ENCODE data around the gene AK1. TPM values are rescaled to one million over a fixed set of nuclear protein-coding genes. Genes with fewer than 3 reads are reported as not detected.

AK1 gene
- total RNA-seq, 2 experiments from 2014 or later = 19.5 to 21.6 TPM

DNA sequence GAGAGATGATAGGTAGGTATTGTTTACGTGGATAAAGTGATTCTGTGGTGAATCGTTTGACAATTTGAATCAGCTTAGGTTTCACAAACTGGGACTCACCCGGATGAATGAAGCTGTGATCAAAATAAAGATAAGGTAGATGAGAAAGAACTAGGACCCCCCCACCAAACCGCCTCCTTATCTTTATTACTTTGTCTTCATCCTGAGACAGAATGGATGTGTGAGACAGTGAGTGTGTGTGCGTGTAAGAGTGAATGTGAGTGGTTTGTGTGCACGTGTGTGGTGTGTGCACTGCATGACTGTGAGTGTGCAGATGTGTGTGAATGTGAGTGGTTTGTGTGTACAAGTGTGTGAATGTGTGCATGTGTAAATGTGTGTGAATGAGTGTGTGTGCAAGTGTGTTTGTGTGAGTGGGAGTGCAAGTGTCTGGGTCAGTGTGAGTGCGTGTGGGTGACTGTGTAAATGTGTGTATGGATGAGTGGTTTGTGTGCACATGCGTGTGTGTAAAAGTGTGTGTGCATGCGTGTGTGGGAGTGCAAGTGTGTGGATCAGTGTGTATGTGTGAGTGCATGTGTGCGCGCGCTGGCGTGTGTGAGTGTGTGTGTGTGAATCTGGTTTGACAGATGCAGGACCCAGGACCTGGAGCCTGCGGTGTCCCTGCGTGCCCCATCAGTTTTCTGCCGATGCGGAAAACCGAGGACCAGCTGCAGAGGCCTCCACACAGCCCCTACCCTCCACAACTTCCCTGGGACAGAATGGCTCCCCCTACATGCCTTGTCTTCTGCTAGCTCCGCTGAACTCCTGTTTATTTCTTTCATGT, 11.6 kb downstream of the AK1 start:
- peak overlapping the region; percentile 3 for H3K27ac ChIP-seq (ENCODE audit: low read depth, low read length, poor library complexity, severe bottlenecking)
- no peak overlapping the region for H2AFZ ChIP-seq (ENCODE audit: low read length)
- H3K9me3 ChIP-seq (ENCODE audit: low read length) = no peaks in the 10 kb centered on the region
- ChIA-PET POLR2A (interaction anchor here (0.7 kb wide), 1 partner anchor 90 kb away, joined by 3 read pairs; no protein-coding TSS in a partner anchor), CTCF (ENCODE audit: unreplicated experiment) (no interaction called here)
- no peaks in the 10 kb centered on the region for H3K79me2 ChIP-seq (ENCODE audit: insufficient read depth, low read depth, low read length)
- DNase-seq (ENCODE audit: low spot score) = no peak
- no TSS peak for BruUV-seq (replicated peaks)
- intact Hi-C loops (cut with micrococcal nuclease; ENCODE audit: unreplicated experiment) = no loop called here
- no peaks in the 10 kb centered on the region for H4K20me1 ChIP-seq (ENCODE audit: insufficient read depth, low read length)
- H3K4me2 ChIP-seq (ENCODE audit: low read length) = no peak overlapping the region
- no peaks in the 10 kb centered on the region for H3K9me2 ChIP-seq (ENCODE audit: insufficient read depth, low read length)
- no peak overlapping the region for H3K4me3 ChIP-seq (ENCODE audit: low read depth, low read length, poor library complexity, severe bottlenecking)
- TF ChIP-seq EZH2phosphoT487 (IDR thresholded peaks at IDR 0.05; ENCODE audit: borderline replicate concordance, low read depth, low read length) = no peak
- TF ChIP-seq, protein P1, sequence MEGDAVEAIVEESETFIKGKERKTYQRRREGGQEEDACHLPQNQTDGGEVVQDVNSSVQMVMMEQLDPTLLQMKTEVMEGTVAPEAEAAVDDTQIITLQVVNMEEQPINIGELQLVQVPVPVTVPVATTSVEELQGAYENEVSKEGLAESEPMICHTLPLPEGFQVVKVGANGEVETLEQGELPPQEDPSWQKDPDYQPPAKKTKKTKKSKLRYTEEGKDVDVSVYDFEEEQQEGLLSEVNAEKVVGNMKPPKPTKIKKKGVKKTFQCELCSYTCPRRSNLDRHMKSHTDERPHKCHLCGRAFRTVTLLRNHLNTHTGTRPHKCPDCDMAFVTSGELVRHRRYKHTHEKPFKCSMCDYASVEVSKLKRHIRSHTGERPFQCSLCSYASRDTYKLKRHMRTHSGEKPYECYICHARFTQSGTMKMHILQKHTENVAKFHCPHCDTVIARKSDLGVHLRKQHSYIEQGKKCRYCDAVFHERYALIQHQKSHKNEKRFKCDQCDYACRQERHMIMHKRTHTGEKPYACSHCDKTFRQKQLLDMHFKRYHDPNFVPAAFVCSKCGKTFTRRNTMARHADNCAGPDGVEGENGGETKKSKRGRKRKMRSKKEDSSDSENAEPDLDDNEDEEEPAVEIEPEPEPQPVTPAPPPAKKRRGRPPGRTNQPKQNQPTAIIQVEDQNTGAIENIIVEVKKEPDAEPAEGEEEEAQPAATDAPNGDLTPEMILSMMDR (conservative IDR thresholded peaks at IDR 0.05; ENCODE audit: low read length) = no peak
- peaks cover 23% of the 10 kb centered on the region for H3K4me1 ChIP-seq (ENCODE audit: insufficient read depth, low read length, poor library complexity, severe bottlenecking)
- no peaks in the 10 kb centered on the region for H3K36me3 ChIP-seq (ENCODE audit: insufficient read depth, low read length)

DNA sequence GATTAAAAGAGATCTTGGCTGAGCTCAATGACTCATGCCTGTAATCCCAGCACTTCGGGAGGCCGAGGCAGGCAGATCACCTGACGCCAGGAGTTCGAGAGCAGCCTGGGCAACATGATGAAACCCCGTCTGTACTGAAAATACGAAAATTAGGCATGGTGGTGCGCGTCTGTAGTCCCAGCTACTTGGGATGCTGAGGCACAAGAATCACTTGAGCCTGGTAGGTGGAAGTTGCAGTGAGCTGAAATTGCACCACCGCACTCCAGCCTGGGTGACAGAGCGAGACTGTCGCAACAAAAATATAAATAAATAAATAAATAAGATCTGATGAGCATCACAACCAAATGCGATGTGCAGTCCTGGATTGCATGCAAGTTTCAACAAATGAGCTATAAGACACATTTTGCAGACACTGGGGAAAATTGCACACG, 14.3 kb downstream of the AK1 start:
- H3K9me2 ChIP-seq (ENCODE audit: insufficient read depth, low read length) = no peaks in the 10 kb centered on the region
- no TSS peak for BruUV-seq (replicated peaks)
- H3K27ac ChIP-seq (ENCODE audit: low read depth, low read length, poor library complexity, severe bottlenecking) = peak overlapping the region; percentile 42
- H3K36me3 ChIP-seq (ENCODE audit: insufficient read depth, low read length) = no peaks in the 10 kb centered on the region
- no peak overlapping the region for H2AFZ ChIP-seq (ENCODE audit: low read length)
- intact Hi-C loops (cut with micrococcal nuclease; ENCODE audit: unreplicated experiment) = no loop called here
- ChIA-PET CTCF (ENCODE audit: unreplicated experiment) (interaction anchor here (0.6 to 0.7 kb wide), 2 partner anchors 129 to 475 kb away, joined by 3 to 4 read pairs; partner anchors contain the start of gene TOR2A), POLR2A (interaction anchor here (0.5 to 0.8 kb wide), 5 partner anchors 8 to 688 kb away, joined by 3 to 6 read pairs (median 3); no protein-coding TSS in a partner anchor)
- H3K79me2 ChIP-seq (ENCODE audit: insufficient read depth, low read depth, low read length) = no peaks in the 10 kb centered on the region
- no peaks in the 10 kb centered on the region for H3K9me3 ChIP-seq (ENCODE audit: low read length)
- no peak for DNase-seq (ENCODE audit: low spot score)
- no peaks in the 10 kb centered on the region for H4K20me1 ChIP-seq (ENCODE audit: insufficient read depth, low read length)
- H3K4me1 ChIP-seq (ENCODE audit: insufficient read depth, low read length, poor library complexity, severe bottlenecking) = peaks cover 23% of the 10 kb centered on the region
- no peak for TF ChIP-seq EZH2phosphoT487 (IDR thresholded peaks at IDR 0.05; ENCODE audit: borderline replicate concordance, low read depth, low read length)
- TF ChIP-seq, protein P1 (conservative IDR thresholded peaks at IDR 0.05; ENCODE audit: low read length) = no peak
- H3K4me3 ChIP-seq (ENCODE audit: low read depth, low read length, poor library complexity, severe bottlenecking) = no peak overlapping the region
- H3K4me2 ChIP-seq (ENCODE audit: low read length) = no peak overlapping the region

All from OCI-LY7 (cell line).